Body of pancreas (tissue), 4 donors: ENCODE data around the gene NCOA3.

Source experiments
- POLR2A ChIP-seq, 3 donors: fragments of 450-650 bp; IDR thresholded peaks; one replicate each; pipeline ENCODE4 v1.6.1; 2016; ENCODE audit warnings: antibody characterized with exemption in 3 of 3, mild to moderate bottlenecking in 2 of 3
- TF ChIP-seq, protein P1 (sequence below), 7 experiments: fragments of 450-650 bp in 4 of 7; fragments of 200-600 bp in 3 of 7; sonication (generic) in 3 of 7; IDR thresholded peaks; one replicate each; pipeline ENCODE4 v1.5.1; 2016 to 2019; ENCODE audit warnings: antibody characterized with exemption in 7 of 7

DNA sequence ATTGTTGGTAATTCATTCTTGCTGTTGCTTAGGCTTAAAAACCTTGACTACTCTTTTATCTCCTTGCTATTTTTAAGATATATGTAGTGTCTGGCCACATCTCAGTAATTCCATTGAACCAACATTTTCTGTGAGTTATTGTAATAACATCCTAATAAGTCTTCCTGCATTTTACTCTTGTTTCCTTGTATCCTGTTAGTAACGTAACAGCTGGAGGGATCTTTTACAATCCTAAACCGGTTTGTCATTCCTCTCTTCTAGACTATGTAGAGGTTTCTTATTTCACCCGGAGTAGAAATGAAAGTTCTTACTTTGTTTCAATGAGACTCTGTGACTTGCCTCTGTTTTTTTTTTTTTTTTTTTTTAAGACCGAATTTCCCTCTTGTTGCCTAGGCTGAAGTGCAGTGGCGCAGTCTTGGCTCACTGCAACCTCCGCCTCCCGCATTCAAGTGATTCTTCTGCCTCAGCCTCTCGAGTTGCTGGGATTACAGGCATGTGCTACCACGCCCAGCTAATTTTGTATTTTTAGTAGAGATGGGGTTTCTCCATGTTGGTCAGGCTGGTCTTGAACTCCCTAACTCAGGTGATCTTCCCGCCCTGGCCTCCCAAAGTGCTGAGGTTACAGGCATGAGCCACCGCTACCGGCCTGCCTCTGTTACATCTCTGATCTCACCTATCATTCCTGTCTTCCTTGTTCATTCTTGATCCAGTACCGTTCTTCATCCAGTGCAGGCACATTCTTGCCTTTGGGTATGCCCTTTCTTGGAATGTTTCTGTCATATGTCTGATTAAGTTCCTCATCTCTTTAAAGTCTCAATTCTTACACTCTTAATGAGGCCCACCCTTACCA, 44.7 kb downstream of the NCOA3 start:
- TF ChIP-seq, protein P1, sequence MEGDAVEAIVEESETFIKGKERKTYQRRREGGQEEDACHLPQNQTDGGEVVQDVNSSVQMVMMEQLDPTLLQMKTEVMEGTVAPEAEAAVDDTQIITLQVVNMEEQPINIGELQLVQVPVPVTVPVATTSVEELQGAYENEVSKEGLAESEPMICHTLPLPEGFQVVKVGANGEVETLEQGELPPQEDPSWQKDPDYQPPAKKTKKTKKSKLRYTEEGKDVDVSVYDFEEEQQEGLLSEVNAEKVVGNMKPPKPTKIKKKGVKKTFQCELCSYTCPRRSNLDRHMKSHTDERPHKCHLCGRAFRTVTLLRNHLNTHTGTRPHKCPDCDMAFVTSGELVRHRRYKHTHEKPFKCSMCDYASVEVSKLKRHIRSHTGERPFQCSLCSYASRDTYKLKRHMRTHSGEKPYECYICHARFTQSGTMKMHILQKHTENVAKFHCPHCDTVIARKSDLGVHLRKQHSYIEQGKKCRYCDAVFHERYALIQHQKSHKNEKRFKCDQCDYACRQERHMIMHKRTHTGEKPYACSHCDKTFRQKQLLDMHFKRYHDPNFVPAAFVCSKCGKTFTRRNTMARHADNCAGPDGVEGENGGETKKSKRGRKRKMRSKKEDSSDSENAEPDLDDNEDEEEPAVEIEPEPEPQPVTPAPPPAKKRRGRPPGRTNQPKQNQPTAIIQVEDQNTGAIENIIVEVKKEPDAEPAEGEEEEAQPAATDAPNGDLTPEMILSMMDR (IDR thresholded peaks at IDR 0.05): no peak
- no peak for TF ChIP-seq POLR2A (IDR thresholded peaks at IDR 0.05)
